Thymus (tissue), 14 donors: ENCODE measurements around the gene CCL20. TPM values are rescaled to one million over a fixed set of nuclear protein-coding genes. Genes with fewer than 3 reads are reported as not detected.

Experiments used
- DNase-seq, 9 donors: peaks; one replicate each; pipeline ENCODE4 v3.0.0-alpha.2; 2013; ENCODE audit warnings: low spot score in 9 of 9, low read depth in 6 of 9, missing footprints in 1 of 9
- H3K27ac ChIP-seq, 2 donors: one replicate each; pipeline ENCODE4 v1.5.1; 2013; ENCODE audit warnings: control low read depth in 1 of 2, low read depth in 1 of 2, low read length in 1 of 2, mild to moderate bottlenecking in 1 of 2, moderate library complexity in 1 of 2
- H3K27me3 ChIP-seq, 2 donors: one replicate each; pipeline ENCODE4 v1.5.1; 2013; ENCODE audit warnings: low read length in 1 of 2; ENCODE audit not compliant: control insufficient read depth in 2 of 2, insufficient read depth in 1 of 2
- H3K36me3 ChIP-seq, 2 donors: one replicate each; pipeline ENCODE4 v1.5.1; 2013; ENCODE audit warnings: low read length in 1 of 2, mild to moderate bottlenecking in 1 of 2, moderate library complexity in 1 of 2; ENCODE audit not compliant: control insufficient read depth in 2 of 2, insufficient read depth in 2 of 2
- H3K4me1 ChIP-seq, 2 donors: one replicate each; pipeline ENCODE4 v1.5.1; 2013; ENCODE audit warnings: low read length in 2 of 2; ENCODE audit not compliant: control insufficient read depth in 2 of 2, insufficient read depth in 2 of 2
- H3K4me3 ChIP-seq, 2 donors: one replicate each; pipeline ENCODE4 v1.5.1; 2013; ENCODE audit warnings: low read length in 2 of 2, control low read depth in 1 of 2, mild to moderate bottlenecking in 1 of 2
- H3K9me3 ChIP-seq, 2 donors: one replicate each; pipeline ENCODE4 v1.5.1; 2013; ENCODE audit warnings: low read length in 1 of 2, mild to moderate bottlenecking in 1 of 2; ENCODE audit not compliant: control insufficient read depth in 2 of 2, insufficient read depth in 1 of 2
- WGBS: extraction: QIAGEN DNeasy Blood & Tissue Kit; methylation state at CpG from one replicate; pipeline ENCODE4 v1.1.7; 2013; 5-methylcytosine and 5-hydroxymethylcytosine counted together
- long read RNA-seq, 10 donors: transcript quantifications; one replicate each; lab custom pipeline, GENCODE V29; 2026
- polyA plus RNA-seq: library from polyadenylated mRNA; stranded (reverse); fragments of 200-250 nt; gene quantifications from one replicate; pipeline ENCODE4 v1.2.3, GENCODE V29; 2013
- total RNA-seq: library from RNA; stranded (reverse); fragments of 120-200 nt; gene quantifications from one replicate; pipeline ENCODE4 v1.2.4, GENCODE V29; 2013
- donor health status: healthy.

The CCL20 gene, protein sequence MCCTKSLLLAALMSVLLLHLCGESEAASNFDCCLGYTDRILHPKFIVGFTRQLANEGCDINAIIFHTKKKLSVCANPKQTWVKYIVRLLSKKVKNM
- total RNA-seq (2.8 TPM), polyA plus RNA-seq (15.0 TPM)
- long read RNA-seq, donor 1, result 0 reads
- long read RNA-seq, donor 2, partial matches to known transcripts, result 0 of 1 reads
- long read RNA-seq, donor 2, other reads (novel, unspliced or antisense), result 0 of 1 reads
- long read RNA-seq, donor 3, partial matches to known transcripts, result 6 of 8 reads
- long read RNA-seq, donor 3, other reads (novel, unspliced or antisense), result 0 of 8 reads
- long read RNA-seq, donor 4, partial matches to known transcripts, result 0 of 2 reads
- long read RNA-seq, donor 4, other reads (novel, unspliced or antisense), result 0 of 2 reads
- long read RNA-seq, donor 5, partial matches to known transcripts, result 0 of 8 reads
- long read RNA-seq, donor 5, other reads (novel, unspliced or antisense), result 0 of 8 reads
- long read RNA-seq, donor 6, partial matches to known transcripts, result 0 of 1 reads
- long read RNA-seq, donor 6, other reads (novel, unspliced or antisense), result 0 of 1 reads
- long read RNA-seq, donor 7, partial matches to known transcripts, result 0 of 3 reads
- long read RNA-seq, donor 7, other reads (novel, unspliced or antisense), result 0 of 3 reads
- long read RNA-seq, donor 8, result 0 reads
- long read RNA-seq, donor 9, partial matches to known transcripts, result 0 of 1 reads
- long read RNA-seq, donor 9, other reads (novel, unspliced or antisense), result 0 of 1 reads
- long read RNA-seq, donor 10, partial matches to known transcripts, result 0 of 1 reads
- long read RNA-seq, donor 10, other reads (novel, unspliced or antisense), result 0 of 1 reads

DNA sequence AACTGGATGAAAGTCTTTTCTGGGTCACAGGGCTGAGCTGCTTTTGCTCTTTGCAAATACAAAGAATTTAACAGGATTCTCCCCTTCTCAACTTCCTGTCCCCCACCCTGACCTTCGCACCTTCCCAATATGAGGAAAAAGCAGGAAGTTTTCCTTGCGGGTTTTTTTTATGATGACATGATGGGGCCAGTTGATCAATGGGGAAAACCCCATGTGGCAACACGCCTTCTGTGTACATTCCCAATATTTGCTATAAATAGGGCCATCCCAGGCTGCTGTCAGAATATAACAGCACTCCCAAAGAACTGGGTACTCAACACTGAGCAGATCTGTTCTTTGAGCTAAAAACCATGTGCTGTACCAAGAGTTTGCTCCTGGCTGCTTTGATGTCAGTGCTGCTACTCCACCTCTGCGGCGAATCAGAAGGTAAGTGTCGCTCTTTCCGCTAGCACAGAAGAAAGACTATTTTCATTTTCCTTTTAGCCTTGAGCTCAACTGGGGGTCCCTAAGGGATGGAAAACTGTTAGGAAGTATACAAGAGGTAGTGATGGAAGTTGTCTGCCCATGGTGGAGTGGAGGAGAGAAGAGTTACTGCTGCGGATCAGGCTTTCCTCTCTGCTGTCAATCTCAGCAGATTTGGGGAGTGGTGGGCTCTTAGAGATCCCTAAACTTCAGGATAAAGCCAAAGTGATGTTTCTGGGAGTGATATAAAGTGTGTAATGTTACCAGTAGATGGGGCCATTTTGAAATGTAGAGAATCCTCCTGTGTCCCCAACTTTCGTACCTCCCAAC, at the start of gene CCL20:
CCL20 (plus strand) TSS at position 281 of the 792 bp plus-strand sequence; CDS start at position 351, 70 bp downstream.
- DNase-seq, result no peak
- Histone ChIP-seq H3K27ac (no peak within 1 kb of the TSS), H3K9me3 (no peaks in the 10 kb centered on the region), H3K4me1 (no peaks in the 10 kb centered on the region), H3K27me3 (no peaks in the 10 kb centered on the region), H3K4me3 (no peak within 1 kb of the TSS), H3K36me3 (no peaks in the 10 kb centered on the region)
- WGBS, result 94% methylated on average over 9 of the region's 9 CpGs

DNA sequence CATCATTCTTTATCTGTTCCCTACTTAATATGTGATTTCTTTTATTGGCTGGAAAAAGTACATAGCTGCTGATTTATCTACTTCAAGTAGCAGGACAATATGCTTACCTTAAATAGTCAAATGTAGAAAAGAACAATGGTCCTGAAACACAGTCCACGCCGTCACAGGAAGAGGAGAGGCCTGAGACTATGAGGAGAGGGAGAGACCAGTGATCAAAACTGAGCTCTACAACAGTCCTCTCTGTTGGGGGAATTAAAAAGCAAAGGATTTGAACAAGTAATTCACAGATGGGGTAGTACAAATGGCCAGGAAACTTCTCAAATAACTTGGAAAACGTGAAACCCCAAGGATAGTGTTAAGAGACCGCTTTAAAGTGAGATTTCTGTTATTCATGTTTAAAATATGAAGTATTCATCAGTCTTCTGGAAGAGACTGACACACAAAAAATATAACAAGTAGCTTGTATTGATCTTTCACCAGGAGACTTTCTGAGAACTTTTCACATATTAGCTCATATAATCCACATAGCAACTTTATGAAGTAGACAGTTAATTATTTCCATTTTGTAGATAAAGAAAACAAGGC, 47.8 kb upstream of the CCL20 start:
- H3K4me3 ChIP-seq, result no peak overlapping the region
- H3K36me3 ChIP-seq, result no peaks in the 10 kb centered on the region
- no peaks in the 10 kb centered on the region for H3K4me1 ChIP-seq
- H3K27me3 ChIP-seq, result no peaks in the 10 kb centered on the region
- 88% methylated on average over 4 of the region's 4 CpGs for WGBS
- DNase-seq, result no peak
- no peak overlapping the region for H3K27ac ChIP-seq
- no peaks in the 10 kb centered on the region for H3K9me3 ChIP-seq

DNA sequence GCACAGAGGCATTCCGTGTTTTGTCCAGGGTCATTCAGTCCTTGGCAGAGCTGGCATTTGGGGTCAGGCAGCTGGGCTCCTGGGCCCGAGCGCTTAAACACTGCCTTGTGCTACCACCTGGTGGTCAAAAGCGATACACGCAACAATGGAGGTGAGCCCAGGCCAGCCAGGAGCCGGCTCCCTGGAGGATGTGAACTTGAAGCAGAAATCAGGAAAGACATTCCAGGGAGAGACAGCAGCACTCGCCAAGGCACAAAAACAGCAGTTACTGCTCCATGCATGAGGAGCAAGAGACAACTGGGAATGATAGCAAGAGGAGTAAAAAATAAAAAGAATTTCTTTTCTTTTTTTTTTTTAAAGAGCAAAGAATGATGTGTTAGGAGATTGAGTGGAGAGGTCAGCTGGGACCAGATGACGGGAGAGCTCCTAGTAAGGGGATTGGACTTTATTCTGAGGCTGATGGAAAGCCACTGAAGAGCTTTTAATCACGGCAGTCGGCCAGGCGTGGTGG, 47.2 kb upstream of the CCL20 start:
- H3K27me3 ChIP-seq, result no peaks in the 10 kb centered on the region
- no peaks in the 10 kb centered on the region for H3K9me3 ChIP-seq
- no peaks in the 10 kb centered on the region for H3K4me1 ChIP-seq
- peak in 7 of 9 donors; percentile 19 to 56 (median 24) for DNase-seq
- no peaks in the 10 kb centered on the region for H3K36me3 ChIP-seq
- H3K4me3 ChIP-seq, result no peak overlapping the region
- no peak overlapping the region for H3K27ac ChIP-seq
- 36% methylated on average over 11 of the region's 11 CpGs for WGBS

DNA sequence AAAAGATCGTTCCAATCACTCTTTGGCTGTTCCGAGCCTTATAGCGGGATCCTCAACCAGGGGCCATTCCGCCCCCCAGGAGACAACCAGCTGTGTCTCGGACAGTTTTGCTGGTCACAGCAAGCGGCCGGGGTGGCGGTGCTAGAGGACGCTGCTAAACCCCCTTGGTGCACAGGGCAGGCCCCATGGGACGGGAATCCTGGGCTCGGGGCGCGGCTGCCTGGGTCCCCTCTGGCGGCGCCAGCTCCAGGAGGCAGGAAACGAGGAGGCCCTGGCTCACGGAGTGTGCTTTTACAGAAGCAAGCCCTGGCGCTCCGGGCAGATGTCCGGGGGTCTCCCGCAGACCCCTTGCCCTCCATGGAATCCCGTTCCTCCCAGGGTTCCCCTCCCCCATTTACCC, 45.8 kb upstream of the CCL20 start:
- no peaks in the 10 kb centered on the region for H3K4me1 ChIP-seq
- no peaks in the 10 kb centered on the region for H3K36me3 ChIP-seq
- H3K4me3 ChIP-seq, result no peak overlapping the region
- H3K27ac ChIP-seq, result no peak overlapping the region
- no peaks in the 10 kb centered on the region for H3K9me3 ChIP-seq
- WGBS, result 98% methylated on average over 22 of the region's 22 CpGs
- H3K27me3 ChIP-seq, result no peaks in the 10 kb centered on the region
- DNase-seq, result no peak

DNA sequence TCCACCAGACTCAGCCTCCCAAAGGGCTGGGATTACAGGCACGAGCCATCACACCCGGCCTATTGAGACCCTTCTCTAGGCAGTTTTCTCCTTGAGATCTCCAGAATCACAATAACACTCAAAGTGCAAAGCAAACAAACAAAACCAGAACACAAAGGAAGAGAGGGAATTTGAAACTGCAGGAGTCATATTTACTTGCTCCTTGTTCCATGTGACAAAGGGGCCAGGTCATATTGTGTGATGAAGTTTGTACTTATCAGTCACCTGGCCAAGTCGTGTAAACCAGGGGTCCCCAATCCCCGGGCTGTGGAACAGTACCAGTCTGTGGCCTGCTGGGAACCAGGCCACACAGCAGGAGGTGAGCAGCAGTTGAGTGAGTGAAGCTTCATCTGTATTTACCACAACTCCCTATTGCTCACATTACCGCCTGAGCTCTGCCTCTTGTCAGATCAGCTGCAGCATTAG, 41.4 kb upstream of the CCL20 start:
- Histone ChIP-seq H3K27ac (no peak overlapping the region), H3K9me3 (no peaks in the 10 kb centered on the region)
- 95% methylated on average over 5 of the region's 5 CpGs for WGBS

DNA sequence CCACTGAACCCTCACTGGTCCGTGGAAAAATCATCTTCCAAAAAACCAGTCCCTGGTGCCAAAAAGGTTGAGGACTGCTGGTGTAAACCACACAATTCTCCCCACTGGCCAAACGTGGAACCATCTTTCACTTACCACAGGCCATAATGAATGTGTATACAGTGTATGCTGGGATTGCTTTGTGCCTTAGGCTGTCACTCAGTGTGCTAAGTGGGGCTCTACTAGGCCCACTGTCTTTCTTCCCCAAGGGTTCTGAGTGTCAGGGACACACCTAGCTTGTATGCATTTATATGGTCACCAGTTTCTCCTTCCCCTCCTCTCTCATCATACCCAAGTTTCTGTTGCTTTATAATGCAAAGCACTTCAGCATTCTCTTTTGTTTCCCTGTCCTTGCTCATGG, 40.7 kb upstream of the CCL20 start:
- Histone ChIP-seq H3K36me3 (no peaks in the 10 kb centered on the region), H3K27ac (no peak overlapping the region), H3K4me1 (no peaks in the 10 kb centered on the region), H3K9me3 (no peaks in the 10 kb centered on the region), H3K4me3 (no peak overlapping the region), H3K27me3 (no peaks in the 10 kb centered on the region)
- DNase-seq, result no peak
- WGBS, result 83% methylated on average over 2 of the region's 2 CpGs

More for the DNA sequence above, 41.4 kb upstream of the CCL20 start:
- H3K4me3 ChIP-seq, result no peak overlapping the region
- H3K4me1 ChIP-seq, result no peaks in the 10 kb centered on the region
- H3K36me3 ChIP-seq, result no peaks in the 10 kb centered on the region
- DNase-seq, result no peak
- H3K27me3 ChIP-seq, result no peaks in the 10 kb centered on the region

DNA sequence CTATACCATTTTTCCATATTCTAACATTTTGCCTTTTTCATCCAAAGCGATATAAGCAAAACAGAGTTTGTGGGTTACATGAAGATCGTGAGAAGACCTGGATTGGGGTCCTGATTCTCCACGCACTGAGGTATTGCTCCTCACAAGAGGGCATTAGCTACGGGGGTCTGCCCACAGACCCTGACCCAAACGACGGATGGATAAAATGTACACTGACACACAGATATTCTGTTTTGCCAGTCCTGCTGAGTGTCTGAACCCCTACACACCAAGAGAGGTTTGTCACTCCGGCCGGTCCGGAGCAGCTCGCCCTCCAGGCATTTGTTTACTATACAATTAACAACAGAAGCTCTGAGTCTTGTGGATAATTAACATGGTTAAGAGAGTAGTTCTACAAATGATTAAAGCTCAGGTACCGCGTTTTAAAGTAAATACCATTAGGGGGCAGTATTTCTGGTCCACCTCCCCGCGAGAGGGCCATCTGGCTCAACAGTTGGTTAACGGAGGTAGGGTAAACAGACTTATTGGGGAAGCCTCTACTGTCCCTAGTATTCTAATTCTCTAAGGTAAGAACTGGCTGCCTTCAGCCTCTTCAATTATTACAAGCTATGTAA, 39.5 kb upstream of the CCL20 start:
- H3K27me3 ChIP-seq, result no peaks in the 10 kb centered on the region
- DNase-seq, result no peak
- 75% methylated on average over 15 of the region's 15 CpGs for WGBS
- H3K4me1 ChIP-seq, result no peaks in the 10 kb centered on the region
- no peaks in the 10 kb centered on the region for H3K36me3 ChIP-seq
- no peak overlapping the region for H3K27ac ChIP-seq
- no peak overlapping the region for H3K4me3 ChIP-seq
- H3K9me3 ChIP-seq, result no peaks in the 10 kb centered on the region
